GM19351 (cell line): ENCODE results near the gene GP5.

Experiments
- ATAC-seq: cut with Tn5 transposase; IDR thresholded peaks from one replicate; pipeline ENCODE4 v1.9.1; 2021; ENCODE audit warnings: mild to moderate bottlenecking, moderate library complexity; ENCODE audit not compliant: unreplicated experiment

The GP5 gene

DNA sequence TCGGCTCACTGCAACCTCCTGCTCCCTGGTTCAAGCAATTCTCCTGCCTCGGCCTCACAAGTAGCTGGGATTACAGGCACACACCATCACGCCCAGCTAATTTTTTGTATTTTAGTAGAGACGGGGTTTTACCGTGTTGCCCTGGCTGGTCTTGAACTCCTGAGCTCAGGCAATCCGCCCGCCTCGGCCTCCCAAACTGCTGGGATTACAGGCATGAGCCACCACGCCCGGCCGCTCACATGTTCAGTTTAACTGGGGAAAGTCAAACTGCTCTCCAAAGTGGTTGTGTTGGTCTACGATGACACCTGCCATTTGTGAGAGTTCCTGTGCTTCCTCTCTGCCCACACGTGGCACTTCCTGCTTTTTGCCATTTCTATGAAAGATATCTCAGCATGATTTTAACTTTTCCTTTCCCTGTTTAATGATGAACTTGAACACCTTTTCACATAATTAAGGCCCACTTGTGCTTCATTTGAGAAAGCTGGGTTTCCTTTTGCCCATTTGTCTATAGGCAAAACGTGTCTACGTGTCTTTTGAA lies 877 bp upstream of the GP5 start:
- ATAC-seq: no peak

DNA sequence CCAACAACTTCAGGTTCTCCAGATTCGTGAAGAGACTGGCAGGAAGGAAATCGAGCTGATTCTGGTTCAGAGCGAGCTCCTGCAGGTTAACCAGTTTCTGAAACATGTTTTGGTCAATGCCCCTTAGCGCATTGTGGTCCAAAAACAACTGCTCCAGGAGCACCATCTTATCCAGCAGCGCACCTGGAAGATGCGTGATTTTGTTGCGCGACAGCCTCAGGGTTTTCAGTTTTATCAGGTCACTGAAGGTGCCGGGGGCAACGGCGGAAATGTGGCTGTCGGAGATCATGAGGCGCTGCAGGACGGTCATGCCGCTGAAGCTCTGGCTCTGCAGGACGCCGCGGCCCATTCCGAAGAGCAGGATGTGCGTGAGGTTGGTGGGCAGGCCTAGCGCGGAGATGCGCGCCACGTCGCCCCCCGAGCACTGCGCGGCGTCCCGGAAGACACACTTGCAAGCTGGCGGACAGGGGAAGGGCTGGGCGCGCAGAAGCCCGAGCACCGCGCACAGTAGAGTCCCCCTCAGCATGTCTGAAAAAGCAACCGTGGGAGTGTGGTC lies 1.2 kb downstream of the GP5 start:
- ATAC-seq: no peak

DNA sequence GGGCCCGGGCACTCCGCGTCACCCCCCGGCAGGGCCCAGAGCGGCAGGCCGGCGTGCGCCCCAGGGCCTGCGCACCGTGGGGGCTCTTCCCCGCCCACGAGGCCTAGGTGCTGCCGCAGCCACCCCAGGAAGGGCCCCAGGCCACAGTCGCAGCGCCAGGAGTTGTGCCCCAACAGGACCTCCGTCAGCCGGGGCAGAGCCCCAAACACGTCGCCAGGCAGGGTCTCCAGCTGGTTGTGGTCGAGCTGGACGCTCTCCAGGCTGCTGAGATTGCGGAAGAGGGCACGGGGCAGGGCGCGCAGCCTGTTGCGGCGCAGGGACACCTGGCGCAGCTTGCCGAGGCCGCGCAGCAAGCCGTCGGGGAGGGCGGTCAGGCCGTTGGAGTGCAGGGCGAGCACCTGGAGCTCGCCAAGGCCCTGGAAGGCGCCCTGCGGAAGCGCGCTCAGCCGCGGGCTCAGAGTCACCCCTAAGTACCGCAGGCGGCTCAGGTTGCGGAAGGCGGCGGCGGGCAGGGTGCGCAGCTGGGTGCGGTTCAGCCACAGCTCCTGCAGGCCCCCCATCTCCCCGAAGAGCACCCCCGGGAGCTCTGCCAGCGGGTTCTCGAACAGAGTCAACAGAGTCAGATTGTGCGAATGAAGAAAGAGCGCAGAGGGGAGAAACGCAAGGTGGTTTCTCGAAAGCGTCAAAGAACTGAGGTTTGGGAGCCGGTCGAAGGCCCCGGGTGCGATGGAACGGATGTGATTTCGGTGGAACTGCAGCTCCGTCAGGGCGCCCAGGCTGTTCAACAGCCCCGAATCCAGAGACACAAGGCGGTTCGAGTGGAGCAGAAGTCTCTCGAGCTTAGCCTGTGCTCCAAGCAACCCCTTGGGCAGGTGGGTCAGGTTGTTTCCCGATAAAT lies 2.0 kb downstream of the GP5 start:
- ATAC-seq: peak; percentile 38

DNA sequence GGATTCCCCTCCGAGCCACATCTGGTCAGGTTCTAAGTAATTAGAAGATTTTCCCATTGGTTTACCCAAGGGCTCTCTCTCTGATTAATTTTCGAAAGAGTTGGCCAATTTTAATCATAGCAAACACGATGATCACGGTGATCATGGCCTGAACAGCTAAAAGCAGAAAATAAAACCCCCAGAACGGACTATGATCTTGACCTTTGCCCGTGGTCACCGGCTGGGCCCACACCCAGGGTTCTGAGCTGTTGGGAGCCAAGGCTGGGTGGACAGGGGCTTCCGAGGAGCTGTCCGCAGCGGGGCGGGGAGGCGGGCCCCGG lies 2.6 kb downstream of the GP5 start:
- ATAC-seq: no peak

DNA sequence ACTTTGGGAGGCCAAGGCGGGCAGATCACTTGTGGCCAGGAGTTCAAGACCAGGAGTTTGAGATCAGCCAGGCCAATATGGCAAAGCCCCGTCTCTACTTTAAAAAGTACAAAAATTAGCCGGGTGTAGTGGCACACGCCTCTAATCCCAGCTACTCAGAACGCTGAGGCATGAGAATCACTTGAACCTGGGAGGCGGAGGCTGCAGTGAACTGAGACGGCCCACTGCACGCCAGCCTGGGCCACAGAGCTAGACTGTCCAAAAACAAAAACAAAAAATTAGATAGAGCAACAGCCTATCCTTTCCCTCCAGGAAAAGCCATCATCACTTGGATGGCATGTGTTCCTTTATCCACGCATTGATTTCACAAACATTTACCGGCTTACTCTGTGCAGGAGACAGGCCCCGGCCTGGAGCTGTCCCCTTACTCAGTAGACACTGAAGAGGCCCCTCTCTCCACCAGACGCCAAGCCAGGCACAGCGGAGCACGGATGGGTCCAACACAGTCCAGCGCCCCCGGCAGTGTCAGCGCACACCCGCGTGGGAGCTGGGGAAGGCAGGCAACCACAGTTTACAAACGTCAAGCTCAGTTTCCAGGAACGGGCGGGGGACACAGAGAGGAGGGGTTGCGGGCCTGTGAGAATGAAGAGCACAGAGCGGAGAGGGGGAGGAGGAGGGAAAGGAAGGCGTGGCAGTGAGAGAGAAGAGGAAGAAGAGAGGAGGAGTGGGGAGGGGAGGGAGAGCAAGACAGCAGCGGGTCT lies 3.1 kb downstream of the GP5 start:
- no peak for ATAC-seq

DNA sequence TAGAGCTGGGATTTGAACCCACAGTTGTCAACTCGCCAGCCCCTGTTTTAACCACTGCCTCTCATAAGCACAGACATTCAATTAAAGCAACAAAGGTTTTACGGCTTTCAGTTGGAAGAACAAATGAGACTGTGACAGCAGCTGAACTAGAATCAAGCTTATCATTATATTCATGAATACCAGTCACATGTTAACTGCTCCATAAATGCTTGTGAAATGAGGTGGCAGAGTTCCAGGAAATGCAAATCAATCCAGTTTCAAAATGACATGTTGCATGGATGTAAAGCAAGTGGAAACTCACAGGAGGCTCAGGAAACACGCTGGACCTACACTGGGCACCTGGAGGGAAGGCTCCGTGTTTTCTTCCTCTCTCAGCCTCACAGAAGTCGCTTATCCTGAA lies 3.9 kb downstream of the GP5 start:
- no peak for ATAC-seq

DNA sequence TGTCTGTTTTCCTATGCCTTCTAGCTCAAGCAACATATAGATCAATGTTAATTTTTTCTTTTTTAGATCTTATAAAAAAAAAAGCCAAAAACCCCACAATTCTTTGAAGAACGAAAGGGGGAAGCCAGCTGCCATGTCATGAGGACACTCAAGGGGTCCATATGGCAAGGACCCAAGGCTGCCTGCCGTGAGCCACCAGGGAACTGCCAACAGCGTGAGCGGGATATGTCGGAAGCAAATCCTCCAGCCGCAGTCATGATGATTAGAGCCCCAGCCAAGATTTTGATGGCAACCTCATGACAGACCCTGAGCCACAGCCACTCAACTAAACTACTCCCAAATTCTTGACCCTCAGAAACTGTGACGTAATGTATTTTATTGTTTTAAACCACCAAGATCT lies 6.5 kb downstream of the GP5 start:
- no peak for ATAC-seq

DNA sequence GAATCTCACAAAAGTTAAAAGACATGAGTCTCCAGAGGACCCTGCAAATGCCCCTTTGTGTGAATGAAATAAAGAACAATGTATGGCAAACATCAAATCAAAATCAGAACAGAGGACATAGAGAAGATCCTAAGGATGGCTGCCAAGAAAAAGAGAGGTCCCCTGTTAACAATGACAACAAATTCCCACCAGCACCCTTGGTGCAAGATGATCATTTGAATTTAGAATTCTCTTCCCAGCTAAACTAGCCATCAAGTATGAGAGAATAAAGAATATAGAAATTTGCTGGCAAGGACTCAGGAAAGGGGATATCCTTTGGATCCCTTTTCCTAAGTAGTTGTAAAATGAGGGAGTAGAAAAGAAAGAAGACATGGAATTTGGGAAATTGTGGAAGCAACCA lies 8.2 kb downstream of the GP5 start:
- ATAC-seq: no peak

DNA sequence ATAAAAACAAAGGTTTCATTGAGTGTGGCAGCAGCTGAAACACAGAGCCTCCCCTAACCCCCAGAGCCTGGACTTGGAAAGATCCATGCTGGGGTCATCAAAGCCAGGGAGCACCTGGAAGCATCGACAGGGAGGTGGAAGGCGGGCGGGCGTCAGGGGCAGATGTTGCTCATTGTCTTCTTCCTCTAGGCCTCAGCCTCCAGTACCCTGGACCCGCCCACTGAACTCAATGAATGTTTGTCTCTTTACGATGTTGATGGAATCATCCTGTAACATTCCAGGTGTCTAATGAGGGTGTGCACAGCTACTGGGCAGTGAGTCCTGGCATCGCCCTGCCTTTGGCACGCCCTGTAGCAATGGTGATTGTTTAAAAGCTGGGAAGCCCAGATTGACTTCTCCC lies 9.8 kb downstream of the GP5 start:
- no peak for ATAC-seq

DNA sequence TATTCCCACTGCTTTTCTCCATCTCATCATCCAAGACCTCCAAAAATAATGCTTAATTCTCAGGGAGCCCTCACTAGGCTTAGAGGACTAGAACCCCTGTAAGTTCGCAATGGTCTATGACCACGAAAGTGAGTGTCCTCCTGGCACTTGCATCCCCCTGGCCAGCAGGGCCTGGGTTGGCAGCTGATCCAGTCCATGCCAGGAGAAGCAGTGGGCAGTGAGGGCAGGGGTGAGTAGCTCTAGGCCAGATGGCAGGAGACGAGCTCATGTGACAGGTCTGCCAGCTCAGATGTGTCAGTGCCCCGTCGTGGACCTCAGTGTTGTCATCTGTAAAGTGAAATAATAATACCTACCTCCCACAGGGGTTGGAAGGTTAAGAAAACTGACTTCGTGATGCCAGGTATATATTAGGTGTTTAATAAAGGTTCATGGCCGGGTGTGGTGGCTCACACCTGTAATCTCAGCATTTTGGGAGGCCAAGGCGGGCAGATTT lies 11.1 kb downstream of the GP5 start:
- no peak for ATAC-seq

DNA sequence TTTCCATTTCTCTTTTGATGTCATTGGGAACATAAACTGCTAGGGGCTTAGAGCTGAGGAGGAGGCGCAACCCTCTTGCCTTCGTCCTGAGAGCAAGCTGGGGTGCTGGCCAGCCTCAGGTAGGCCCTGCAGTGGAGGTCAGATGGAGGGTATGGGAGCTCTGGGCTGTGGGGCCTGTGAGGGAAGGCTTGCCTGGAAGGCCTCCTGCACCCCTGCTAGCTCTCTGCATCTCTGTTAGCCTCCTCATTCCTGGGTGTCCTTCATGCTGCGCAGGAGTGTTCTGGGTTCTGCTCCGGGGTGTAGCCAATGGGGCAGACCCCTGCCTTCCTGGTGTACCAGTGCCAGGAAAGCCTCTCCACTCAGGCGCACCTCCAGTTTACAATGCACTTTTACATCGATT lies 11.8 kb downstream of the GP5 start:
- no peak for ATAC-seq

DNA sequence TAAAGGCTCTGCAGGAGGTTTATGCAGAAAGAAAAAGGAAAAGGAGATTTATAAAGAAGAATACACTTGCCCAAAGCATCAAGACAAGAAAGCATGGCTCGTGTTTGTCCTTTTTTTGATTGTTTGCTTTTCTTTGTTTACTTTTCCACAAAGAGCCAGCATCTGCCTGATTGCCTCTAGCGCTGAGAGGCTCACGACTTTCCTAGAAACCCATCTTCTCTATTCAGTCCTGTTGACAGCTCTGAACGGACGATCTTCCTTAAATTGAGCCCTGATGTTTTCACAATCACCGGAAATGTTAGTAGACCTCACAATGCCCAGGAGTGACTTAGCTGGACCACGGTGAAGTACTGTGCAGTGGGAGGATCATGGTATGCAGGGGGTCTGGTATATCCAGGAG lies 12.4 kb downstream of the GP5 start:
- no peak for ATAC-seq

DNA sequence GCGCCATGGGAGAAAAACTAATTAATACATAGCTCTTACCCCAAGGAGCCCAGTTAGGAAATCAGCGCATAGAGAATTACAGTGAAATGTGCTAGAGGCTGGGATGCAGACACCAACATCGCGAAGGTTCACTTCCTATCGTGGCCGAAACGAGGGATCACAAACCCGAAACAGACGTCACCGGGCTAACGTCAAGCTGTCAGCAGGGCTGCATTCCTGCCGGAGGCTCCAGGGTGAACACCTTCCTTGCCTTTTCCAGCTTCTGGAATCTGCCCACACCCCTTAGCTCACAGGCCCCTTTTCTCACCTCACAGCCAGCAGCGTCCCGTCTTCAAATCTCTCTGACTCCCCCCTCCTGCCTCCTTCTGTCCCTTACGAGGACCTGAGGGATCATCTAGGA lies 13.0 kb downstream of the GP5 start:
- no peak for ATAC-seq

DNA sequence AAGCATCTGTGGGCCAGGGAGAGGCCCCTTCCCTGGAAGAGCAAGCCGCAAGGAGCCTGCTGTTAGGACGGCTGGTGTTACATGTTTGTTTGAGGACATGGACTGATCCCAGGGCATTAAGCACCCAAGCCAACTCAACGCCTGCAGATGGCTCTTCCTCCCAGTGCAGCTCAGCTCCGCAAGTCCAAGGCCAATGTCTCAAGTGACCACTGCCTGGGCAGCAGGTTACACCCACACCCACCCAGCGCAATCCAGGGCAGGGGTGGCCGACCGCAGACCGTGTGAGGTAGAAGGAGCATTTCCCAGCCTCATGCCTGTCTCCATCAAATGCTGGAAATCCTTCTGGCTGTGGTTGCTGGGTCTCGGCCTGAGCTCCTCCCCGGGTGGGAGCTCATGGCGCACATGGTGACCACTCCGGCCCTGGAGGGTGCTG lies 14.5 kb downstream of the GP5 start:
- no peak for ATAC-seq

DNA sequence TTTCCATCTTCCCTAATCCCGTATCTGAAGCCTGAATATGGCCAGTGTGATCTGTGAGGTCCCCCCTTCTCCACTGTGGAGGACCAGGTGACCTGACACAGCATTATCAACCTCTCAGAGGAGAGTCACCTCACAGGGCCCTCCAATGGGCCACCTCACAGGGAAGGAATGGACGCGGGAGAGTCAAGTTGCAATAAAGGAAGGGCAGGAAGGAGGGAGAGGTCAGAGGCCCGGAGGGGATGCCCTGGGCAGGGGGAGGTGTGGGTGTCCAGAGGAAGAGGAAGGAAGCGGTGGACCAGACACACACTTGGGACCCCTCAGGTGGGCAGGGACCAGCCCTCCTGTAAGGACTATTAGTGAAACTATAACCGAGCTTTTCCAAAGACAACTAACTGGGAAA lies 14.9 kb downstream of the GP5 start:
- ATAC-seq: no peak

DNA sequence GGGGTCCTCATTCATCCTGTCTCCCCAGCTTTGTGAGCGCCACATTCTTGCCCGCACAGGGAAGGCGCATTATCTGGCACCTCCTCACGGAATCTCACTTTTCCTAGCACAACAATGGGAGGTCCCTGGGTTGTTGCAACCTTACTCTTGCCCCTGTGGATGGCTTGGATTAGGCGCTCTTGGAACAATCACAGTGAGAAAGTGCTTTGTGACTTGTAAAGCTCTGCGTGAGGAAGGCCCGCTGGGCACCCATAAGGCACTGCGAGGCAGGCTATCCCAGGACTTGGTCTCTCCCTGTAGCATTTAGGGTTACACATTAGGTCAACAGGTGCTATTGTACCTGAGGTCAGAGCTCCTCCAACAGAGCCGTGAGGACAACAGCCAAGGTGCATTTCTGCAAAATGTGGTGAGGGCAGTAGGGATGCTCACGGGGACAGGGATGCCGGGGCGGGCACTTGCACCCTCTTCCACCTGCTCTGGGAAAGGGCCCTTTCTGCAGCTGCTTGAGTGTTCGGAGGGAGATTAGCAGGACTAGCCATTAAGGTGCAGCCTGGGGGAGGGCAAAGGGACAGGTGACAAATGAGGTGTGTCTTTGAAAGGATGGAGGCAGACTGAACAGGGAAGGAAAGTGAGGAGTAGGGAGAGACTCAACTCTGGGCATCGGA lies 15.7 kb downstream of the GP5 start:
- ATAC-seq: no peak

DNA sequence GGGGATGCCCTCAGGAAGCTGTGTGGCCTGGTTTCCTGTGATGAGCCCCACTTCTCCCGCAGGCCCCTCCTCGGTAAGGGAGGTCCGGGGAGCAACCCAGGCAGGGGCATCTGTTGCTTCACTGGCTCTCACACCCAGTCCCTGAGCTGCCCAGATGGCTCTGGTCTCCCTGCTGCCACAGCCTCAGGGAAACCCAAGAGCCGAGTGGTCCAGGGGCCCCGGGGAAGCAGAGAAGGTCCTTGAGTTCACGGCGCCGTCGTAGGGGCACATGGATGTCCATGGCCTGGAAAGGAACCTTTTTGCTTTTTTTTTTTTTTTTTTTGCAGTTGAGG lies 16.2 kb downstream of the GP5 start:
- no peak for ATAC-seq

DNA sequence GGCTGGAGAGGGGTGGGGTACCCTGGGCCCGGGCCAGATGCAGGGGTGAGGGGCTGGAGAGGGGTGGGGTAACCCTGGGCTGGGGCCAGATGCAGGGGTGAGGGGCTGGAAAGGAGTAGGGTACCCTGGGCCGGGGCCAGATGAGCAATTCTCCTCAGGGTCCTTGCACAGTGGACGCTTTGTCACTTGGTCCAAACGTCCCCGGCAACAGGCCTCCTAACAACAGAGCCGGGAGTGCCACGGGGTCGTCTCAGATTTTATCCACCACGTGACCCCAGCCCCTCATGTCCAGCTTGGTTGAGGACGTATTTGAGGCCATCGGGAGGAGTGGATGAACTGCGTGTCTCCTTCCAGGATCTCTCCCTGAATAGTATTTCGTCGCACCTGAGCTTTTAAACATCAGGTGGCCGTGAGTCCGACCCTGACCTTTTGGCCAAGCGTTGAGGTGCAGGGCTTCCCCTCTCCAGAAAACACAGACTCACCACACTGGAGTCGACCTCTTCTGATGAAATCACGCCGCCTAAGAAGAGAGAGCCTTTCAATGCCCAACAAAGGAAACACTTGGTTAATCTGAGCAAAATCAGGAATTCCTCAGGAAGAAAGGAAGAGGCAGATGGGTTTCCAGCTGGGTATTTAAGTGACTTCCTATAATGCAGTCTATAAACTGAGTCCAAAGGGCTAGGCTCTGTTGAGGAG lies 16.7 kb downstream of the GP5 start:
- ATAC-seq: no peak

DNA sequence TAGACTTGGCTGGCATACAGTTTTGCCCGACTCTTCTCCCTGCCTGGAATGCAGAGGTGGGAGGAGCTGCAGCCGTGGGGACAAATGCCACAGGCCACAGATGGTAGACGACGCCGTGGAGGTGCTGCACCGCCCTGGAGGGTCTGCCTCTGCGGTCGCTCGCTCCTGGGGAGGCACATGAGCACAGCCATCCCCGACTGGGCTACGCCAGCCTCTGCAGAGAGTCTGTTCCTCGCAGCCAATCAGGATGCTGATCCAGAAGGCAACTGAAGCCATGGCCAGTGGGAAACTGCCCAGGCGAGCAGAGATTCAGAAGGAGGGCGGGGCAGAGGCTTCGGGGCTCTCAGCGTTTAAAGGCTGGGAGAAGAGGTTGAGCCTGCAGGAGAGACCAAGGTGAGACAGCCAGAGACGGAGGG lies 17.6 kb downstream of the GP5 start:
- ATAC-seq: no peak

DNA sequence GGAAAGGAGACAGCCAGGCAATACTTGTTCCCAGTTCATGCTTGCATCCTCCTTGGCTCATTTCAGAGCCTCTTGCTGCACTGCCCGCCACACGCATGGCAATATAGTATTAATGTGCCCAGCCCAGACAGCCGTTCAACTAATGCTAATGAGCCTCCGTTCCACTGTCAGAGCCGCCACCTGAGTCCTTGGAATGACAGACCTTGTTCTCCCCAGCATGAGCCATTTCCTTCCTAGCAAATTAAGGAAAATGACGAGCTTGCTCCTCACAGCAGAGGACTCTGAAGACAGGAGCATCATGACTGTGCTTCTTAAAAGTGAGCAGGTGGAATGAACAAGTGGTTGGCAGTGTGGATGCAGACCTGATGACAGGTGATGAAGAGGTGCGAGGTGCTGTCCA lies 18.7 kb downstream of the GP5 start:
- ATAC-seq: no peak

DNA sequence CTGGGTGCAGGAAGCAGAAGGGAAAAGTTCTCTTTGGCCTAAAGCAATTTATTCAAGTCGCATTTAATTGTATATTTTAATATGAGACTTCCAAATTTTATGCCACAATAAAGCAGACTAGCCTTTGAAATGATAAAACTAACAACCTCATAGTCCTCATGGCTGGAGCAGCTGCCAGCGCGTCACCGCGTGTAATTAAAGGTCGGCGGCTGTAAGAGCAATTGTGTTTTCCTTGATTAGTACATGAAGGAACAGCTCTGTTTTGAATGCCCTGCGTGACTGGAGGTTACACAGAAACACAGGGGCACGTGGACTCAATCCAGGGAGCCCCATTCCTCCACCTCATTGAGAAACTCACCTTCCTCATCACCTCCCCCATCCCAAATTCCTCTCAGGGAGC lies 19.4 kb downstream of the GP5 start:
- no peak for ATAC-seq
